ENCODE data around the gene VPS50.
"Not testable (repeated sequence)": the region's sequence is repeated elsewhere in the genome, so short reads cannot be mapped to it uniquely, and the experiment has no call there.

Gene VPS50

GRCh38 chr7:93332172-93332571 lies 100.0 kb downstream of the VPS50 start:
- no peak for DNase-seq

- no peak for DNase-seq
Observed at GRCh38 chr7:93337052-93337451, 104.9 kb downstream of the VPS50 start.

- not testable (repeated sequence) for DNase-seq
Observed at GRCh38 chr7:93342178-93342577, 110.0 kb downstream of the VPS50 start.

GRCh38 chr7:93350338-93350737 lies 118.2 kb downstream of the VPS50 start:
- DNase-seq: no peak

- DNase-seq: no peak
Observed at GRCh38 chr7:93352881-93353280, 120.7 kb downstream of the VPS50 start.

- DNase-seq: no peak
Observed at GRCh38 chr7:93354815-93355214, 122.6 kb downstream of the VPS50 start.

- DNase-seq: no peak
Observed at GRCh38 chr7:93359520-93360198, 127.5 kb downstream of the VPS50 start.

- DNase-seq: no peak
Observed at GRCh38 chr7:93361853-93362252, 129.7 kb downstream of the VPS50 start.

- no peak for DNase-seq
Observed at GRCh38 chr7:93364806-93365205, 132.6 kb downstream of the VPS50 start.

- DNase-seq: no peak
Observed at GRCh38 chr7:93365341-93365740, 133.2 kb downstream of the VPS50 start.

GRCh38 chr7:93366816-93367215 lies 134.7 kb downstream of the VPS50 start:
- DNase-seq: no peak

GRCh38 chr7:93367254-93367653 lies 135.1 kb downstream of the VPS50 start:
- DNase-seq: no peak

- DNase-seq: not testable (repeated sequence)
Observed at GRCh38 chr7:93370937-93371336, 138.8 kb downstream of the VPS50 start.

- DNase-seq: no peak
Observed at GRCh38 chr7:93373537-93373936, 141.4 kb downstream of the VPS50 start.

- peak; percentile 32 for DNase-seq
Observed at GRCh38 chr7:93374345-93374940, 142.3 kb downstream of the VPS50 start.

- no peak for DNase-seq
Observed at GRCh38 chr7:93375603-93376002, 143.4 kb downstream of the VPS50 start.

GRCh38 chr7:93378131-93378760 lies 146.1 kb downstream of the VPS50 start:
- DNase-seq: no peak

- no peak for DNase-seq
Observed at GRCh38 chr7:93382362-93382761, 150.2 kb downstream of the VPS50 start.

GRCh38 chr7:93390660-93391059 lies 158.5 kb downstream of the VPS50 start:
- no peak for DNase-seq

- no peak for DNase-seq
Observed at GRCh38 chr7:93392984-93393383, 160.8 kb downstream of the VPS50 start.

- no peak for DNase-seq
Observed at GRCh38 chr7:93399642-93400041, 167.5 kb downstream of the VPS50 start.

GRCh38 chr7:93402944-93403343 lies 170.8 kb downstream of the VPS50 start:
- DNase-seq: no peak

GRCh38 chr7:93407239-93407638 lies 175.1 kb downstream of the VPS50 start:
- DNase-seq: no peak

- DNase-seq: no peak
Observed at GRCh38 chr7:93409324-93409723, 177.2 kb downstream of the VPS50 start.

All from NCI-H748 treated with DMSO at 0.1 percent for 48 hours (cell line).